GM10248 (cell line): Measurements from ENCODE around the gene TPO.
"Not testable (repeated sequence)": the region's sequence is repeated elsewhere in the genome, so short reads cannot be mapped to it uniquely, and the experiment has no call there.

Experiments used
- CTCF ChIA-PET: fragments of 300-600 bp; sonication (Branson Sonifier 250); formaldehyde crosslinking; extraction: SDS; loops from one replicate; lab custom pipeline; 2021; ENCODE audit warnings: antibody characterized with exemption; lab: Yijun Ruan, JAX
- POLR2A ChIA-PET: fragments of 350-650 bp; sonication (Branson Sonifier 250); formaldehyde crosslinking; extraction: SDS; loops from one replicate; lab custom pipeline; 2020; ENCODE audit warnings: antibody characterized with exemption; lab: Yijun Ruan, JAX
- DNase-seq: peaks from one replicate; pipeline ENCODE4 v3.0.0; 2012; ENCODE audit errors: extremely low spot score
- TF ChIP-seq, protein P1 (sequence below): IDR thresholded peaks from 2 replicates; pipeline ENCODE4 v1.5.1; 2012; ENCODE audit warnings: mild to moderate bottlenecking, low read depth; ENCODE audit errors: extremely low read depth, missing control alignments, control extremely low read depth

TPO gene

DNA sequence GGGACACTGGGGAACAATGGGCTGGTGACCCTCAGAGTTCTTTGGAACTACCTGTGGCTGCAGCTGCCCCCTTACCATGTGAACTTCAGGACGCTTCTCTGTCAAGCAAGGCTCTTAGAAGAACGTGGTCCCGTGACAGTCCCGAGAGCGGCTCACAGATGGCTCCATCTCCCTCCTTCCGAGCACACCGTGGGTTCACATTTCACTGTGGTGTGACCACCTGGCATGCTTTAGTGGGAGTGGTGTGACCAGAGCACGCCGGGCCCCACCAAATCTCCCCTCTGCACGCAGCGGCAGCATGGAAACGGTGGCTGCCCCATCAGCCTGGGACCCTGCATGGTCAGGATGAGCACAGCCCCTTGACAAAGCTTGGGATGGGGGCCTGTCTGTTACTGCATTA, 9.7 kb upstream of the TPO start:
- ChIA-PET POLR2A (no interaction called here), CTCF (no interaction called here)
- TF ChIP-seq, protein P1, sequence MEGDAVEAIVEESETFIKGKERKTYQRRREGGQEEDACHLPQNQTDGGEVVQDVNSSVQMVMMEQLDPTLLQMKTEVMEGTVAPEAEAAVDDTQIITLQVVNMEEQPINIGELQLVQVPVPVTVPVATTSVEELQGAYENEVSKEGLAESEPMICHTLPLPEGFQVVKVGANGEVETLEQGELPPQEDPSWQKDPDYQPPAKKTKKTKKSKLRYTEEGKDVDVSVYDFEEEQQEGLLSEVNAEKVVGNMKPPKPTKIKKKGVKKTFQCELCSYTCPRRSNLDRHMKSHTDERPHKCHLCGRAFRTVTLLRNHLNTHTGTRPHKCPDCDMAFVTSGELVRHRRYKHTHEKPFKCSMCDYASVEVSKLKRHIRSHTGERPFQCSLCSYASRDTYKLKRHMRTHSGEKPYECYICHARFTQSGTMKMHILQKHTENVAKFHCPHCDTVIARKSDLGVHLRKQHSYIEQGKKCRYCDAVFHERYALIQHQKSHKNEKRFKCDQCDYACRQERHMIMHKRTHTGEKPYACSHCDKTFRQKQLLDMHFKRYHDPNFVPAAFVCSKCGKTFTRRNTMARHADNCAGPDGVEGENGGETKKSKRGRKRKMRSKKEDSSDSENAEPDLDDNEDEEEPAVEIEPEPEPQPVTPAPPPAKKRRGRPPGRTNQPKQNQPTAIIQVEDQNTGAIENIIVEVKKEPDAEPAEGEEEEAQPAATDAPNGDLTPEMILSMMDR = no peak
- DNase-seq = no peak

DNA sequence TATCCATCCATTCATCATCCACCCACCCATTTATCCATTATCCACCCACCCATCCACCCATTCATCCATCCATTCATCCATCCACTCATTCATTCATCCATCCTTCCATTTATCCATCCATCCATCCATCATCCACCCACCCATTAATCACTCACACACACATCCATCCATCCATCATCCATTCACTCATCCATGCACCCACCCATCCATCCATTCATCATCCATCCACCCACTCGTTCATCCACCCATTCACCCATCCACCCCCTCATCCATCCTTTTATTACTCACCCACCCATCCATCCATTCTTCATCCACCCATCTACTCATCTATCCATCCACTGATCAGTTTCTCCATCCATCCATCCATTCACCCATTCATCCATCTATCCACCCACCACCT, 8.1 kb upstream of the TPO start:
- ChIA-PET POLR2A (no interaction called here), CTCF (no interaction called here)
- TF ChIP-seq, protein P1 = no peak
- no peak for DNase-seq

DNA sequence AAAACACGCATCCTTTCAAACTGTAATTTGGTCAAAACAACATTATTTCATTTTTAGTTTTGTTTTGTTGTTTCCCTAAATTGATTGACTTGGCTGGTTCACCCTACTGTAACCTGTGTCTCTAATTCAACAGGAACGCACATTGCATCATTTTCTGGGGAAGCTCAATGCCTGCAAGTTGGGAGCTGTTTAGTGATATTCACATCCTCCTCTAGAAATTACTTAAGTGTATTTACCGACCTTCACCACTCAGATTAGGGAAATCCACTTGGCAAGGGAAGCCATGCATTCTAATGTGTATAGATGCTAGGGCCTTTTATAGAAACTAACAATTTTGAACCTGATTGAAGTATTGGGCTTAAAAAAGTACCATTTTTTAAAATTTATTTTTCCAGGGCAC, 7.3 kb upstream of the TPO start:
- ChIA-PET CTCF (interaction anchor here (1.5 kb wide), 1 partner anchor 10 kb away, joined by 5 read pairs; no protein-coding TSS in a partner anchor), POLR2A (no interaction called here)
- TF ChIP-seq, protein P1 = no peak
- no peak for DNase-seq

DNA sequence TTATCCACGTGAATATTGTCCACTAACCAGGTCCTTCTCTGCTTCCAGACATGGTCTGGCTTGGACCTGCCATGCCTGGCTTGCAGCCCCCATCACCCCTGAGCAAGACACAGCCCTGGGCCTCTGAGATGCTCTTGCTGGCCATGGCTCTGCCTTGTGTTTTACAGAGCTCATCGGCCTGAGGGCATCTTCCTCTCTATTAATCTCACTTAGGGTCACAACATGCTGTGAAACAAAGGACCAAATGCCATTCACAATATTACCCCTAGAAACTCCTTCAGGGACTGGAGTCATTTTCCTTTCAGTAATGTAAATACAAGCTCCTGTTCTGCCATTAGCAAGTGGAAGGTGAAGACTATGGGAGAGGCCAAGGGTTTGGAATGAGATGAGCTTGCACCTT, 6.8 kb upstream of the TPO start:
- ChIA-PET POLR2A (no interaction called here), CTCF (interaction anchor here (1.5 kb wide), 1 partner anchor 10 kb away, joined by 5 read pairs; no protein-coding TSS in a partner anchor)
- DNase-seq = no peak
- TF ChIP-seq, protein P1 = no peak

DNA sequence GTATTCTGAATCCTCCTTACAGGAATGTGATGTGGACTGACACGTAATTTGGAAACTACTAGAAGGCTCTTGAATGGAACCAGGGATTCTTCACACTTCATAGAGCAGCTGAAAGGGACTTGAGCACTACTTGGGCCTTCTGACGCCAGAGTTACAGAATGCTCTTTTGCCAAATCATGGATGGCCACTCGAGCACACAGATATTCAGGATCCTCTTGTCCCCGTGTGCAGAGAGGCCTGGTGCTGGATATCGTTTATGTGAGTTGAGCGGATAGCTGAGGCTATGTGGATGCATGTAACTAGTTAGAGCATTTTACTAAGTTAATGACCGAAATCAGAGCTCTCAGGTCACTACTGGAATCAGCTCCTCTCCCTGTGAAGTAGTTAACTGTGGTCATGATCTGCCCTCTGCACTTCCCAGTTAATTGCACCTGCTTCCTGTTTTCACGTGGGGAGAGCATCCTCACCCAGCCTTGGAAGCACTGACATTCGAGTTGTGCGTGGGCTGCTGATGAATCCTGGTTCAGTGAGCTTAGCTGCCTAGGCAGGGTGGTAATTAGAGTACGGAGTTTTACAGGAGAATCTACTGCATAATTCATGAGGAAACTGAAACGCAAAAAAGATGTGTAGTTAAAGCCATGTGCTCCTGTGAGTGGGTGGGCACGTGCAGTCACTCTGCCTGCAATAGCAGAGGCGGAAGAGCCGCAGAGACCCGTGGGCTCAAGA, 5.2 kb upstream of the TPO start:
- ChIA-PET CTCF (no interaction called here), POLR2A (no interaction called here)
- TF ChIP-seq, protein P1 = no peak
- no peak for DNase-seq

DNA sequence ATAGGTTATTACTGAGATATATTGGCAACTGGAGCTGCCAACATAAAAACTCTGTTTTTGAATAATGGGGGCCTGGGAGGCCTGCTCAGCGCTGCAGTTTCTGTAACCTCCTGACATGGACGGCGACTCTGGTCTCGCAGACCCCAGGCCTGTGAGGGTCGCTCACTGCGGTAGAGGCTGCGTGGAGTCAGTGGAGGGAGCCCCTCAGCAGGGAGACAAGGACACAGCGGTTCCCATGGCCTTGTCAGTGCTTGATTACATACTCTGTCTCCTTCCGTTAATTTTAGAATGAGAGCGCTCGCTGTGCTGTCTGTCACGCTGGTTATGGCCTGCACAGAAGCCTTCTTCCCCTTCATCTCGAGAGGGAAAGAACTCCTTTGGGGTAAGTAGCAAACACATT, 858 bp downstream of the TPO start:
- TF ChIP-seq, protein P1 = no peak
- DNase-seq = no peak
- POLR2A ChIA-PET = no interaction called here
- CTCF ChIA-PET = no interaction called here

DNA sequence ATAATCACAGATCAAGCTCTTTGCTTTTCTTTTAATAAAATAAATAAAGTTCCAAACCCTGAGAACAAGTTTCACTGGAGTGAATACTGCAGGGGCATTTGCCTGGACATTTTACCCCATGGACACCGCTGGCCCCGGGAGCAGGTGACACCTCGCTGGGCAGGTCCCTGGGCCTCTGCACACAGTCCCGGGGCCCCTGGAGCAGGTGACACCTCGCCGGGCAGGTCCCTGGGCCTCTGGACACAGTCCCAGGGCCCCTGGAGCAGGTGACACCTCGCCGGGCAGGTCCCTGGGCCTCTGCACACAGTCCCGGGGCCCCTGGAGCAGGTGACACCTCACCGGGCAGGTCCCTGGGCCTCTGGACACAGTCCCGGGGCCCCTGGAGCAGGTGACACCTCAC, 1.6 kb downstream of the TPO start:
- POLR2A ChIA-PET, CTCF ChIA-PET, DNase-seq: not testable (repeated sequence)
